Small intestine (tissue), 16 donors: ENCODE measurements around the gene EPAS1. TPM values are rescaled to one million over a fixed set of nuclear protein-coding genes. Genes with fewer than 3 reads are reported as not detected.
A peak's percentile ranks its signal among the peaks of the same experiment; 100 is the strongest.

Experiments
- DNase-seq, 2 donors: peaks; one replicate each; pipeline versions ENCODE4 v3.0.0 to v3.0.0-alpha.2; 2013
- FAIRE-seq: peaks from 2 replicates; lab custom pipeline; 2012; peaks lifted over from hg19 to GRCh38; lab: Jason Lieb, UNC
- H3K27ac ChIP-seq, 3 donors: one replicate each; pipeline ENCODE4 v1.5.1; 2013; ENCODE audit warnings: low read length in 2 of 3, mild to moderate bottlenecking in 2 of 3, control low read depth in 1 of 3, inconsistent platforms in 1 of 3, low read depth in 1 of 3, moderate library complexity in 1 of 3
- H3K27me3 ChIP-seq, 3 donors: one replicate each; pipeline ENCODE4 v1.6.1; 2013; ENCODE audit warnings: low read length in 3 of 3, inconsistent platforms in 1 of 3; ENCODE audit not compliant: control insufficient read depth in 3 of 3, insufficient read depth in 3 of 3
- H3K36me3 ChIP-seq, 3 donors: one replicate each; pipeline ENCODE4 v1.6.1; 2013; ENCODE audit warnings: low read length in 3 of 3, inconsistent platforms in 1 of 3, low read depth in 1 of 3, mild to moderate bottlenecking in 1 of 3, moderate library complexity in 1 of 3; ENCODE audit not compliant: control insufficient read depth in 3 of 3, insufficient read depth in 2 of 3
- H3K4me1 ChIP-seq, 3 donors: one replicate each; pipeline ENCODE4 v1.6.1; 2013; ENCODE audit warnings: low read length in 2 of 3, inconsistent platforms in 1 of 3, low read depth in 1 of 3, mild to moderate bottlenecking in 1 of 3, moderate library complexity in 1 of 3; ENCODE audit not compliant: control insufficient read depth in 3 of 3, insufficient read depth in 2 of 3
- H3K4me3 ChIP-seq, 3 donors: one replicate each; pipeline ENCODE4 v1.5.1; 2013; ENCODE audit warnings: low read length in 3 of 3, control low read depth in 1 of 3, inconsistent platforms in 1 of 3, low read depth in 1 of 3, mild to moderate bottlenecking in 1 of 3, moderate library complexity in 1 of 3
- H3K9me3 ChIP-seq, 2 donors: one replicate each; pipeline ENCODE4 v1.6.1; 2013; ENCODE audit warnings: low read depth in 1 of 2, low read length in 1 of 2; ENCODE audit not compliant: control insufficient read depth in 2 of 2, insufficient read depth in 1 of 2
- WGBS, 3 donors: extraction: QIAGEN DNeasy Blood & Tissue Kit; methylation state at CpG; one replicate each; pipeline ENCODE4 v1.1.7; 2013; 5-methylcytosine and 5-hydroxymethylcytosine counted together
- long read RNA-seq, 10 donors: transcript quantifications; one replicate each; lab custom pipeline, GENCODE V29; 2026
- polyA plus RNA-seq, 4 donors: library from polyadenylated mRNA; stranded (reverse) in 3 of 4; unstranded in 1 of 4; fragments of 200-250 nt in 3 of 4; fragments of 120-200 nt in 1 of 4; gene quantifications; one replicate each; pipeline versions ENCODE4 v1.2.1 to v1.2.3, GENCODE V29; 2013
- donor health status: healthy with polysubstance abuse.
- donor health status: control.
- donor health status: control.
- donor health status: Bipolar disorder and iron deficiency.
- donor health status: healthy.

EPAS1 gene
- polyA plus RNA-seq: 100 to 1,000 TPM in 1 of 4 donors, 10 to 100 TPM in 3; 22.7 to 106 (median 64.1) TPM
- long read RNA-seq, donor 1: 0 reads
- long read RNA-seq, donor 2, partial matches to known transcripts: 0 of 2 reads
- long read RNA-seq, donor 2, other reads (novel, unspliced or antisense): 0 of 2 reads
- long read RNA-seq, donor 3, full-length matches to known transcripts: 1 of 6 reads
- long read RNA-seq, donor 3, partial matches to known transcripts: 5 of 6 reads
- long read RNA-seq, donor 3, other reads (novel, unspliced or antisense): 0 of 6 reads
- long read RNA-seq, donor 4: 0 reads
- long read RNA-seq, donor 5, partial matches to known transcripts: 0 of 1 reads
- long read RNA-seq, donor 5, other reads (novel, unspliced or antisense): 0 of 1 reads
- long read RNA-seq, donor 6, full-length matches to known transcripts: 3 of 9 reads
- long read RNA-seq, donor 6, partial matches to known transcripts: 6 of 9 reads
- long read RNA-seq, donor 6, other reads (novel, unspliced or antisense): 0 of 9 reads
- long read RNA-seq, donor 7: 0 reads
- long read RNA-seq, donor 8: 0 reads
- long read RNA-seq, donor 9, partial matches to known transcripts: 0 of 1 reads
- long read RNA-seq, donor 9, other reads (novel, unspliced or antisense): 0 of 1 reads
- long read RNA-seq, donor 10, full-length matches to known transcripts: 9 of 9 reads
- long read RNA-seq, donor 10, partial matches to known transcripts: 0 of 9 reads
- long read RNA-seq, donor 10, other reads (novel, unspliced or antisense): 0 of 9 reads

DNA sequence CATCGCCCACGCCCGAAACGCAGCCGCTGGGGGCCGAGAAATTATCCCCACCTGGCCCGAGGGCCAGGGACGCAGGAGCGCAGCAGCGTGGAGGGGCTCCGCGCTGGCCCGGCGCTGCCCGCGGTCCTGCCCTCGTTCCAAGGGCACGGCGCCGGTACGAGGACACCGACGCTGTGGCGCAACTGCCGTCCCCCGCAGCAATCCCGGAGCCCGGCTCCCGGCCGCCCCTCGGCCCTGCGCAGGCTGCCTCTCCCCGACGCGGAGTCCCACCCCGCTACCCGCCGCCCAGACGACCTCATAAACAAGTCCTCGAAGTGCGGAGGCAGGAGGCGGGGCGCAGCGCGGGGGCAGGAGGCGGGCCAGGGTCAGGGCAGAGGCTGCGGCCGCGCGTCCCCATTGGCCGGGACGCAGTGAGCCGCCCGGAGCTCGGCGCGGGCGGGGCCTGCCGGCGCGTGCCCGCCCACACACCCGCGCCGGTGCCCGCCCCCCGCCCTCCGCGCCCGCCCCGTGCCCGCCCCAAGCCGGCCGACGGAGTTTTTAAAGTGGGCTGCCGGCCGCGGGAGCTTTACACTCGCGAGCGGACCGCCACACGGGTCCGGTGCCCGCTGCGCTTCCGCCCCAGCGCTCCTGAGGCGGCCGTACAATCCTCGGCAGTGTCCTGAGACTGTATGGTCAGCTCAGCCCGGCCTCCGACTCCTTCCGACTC is at the start of gene EPAS1:
Gene EPAS1 (plus strand): TSS at position 568 of the 706 bp plus-strand sequence. CDS start 505 bp downstream, outside the sequence.
- DNase-seq: peak; percentile 91 to 93
- no peak for FAIRE-seq

DNA sequence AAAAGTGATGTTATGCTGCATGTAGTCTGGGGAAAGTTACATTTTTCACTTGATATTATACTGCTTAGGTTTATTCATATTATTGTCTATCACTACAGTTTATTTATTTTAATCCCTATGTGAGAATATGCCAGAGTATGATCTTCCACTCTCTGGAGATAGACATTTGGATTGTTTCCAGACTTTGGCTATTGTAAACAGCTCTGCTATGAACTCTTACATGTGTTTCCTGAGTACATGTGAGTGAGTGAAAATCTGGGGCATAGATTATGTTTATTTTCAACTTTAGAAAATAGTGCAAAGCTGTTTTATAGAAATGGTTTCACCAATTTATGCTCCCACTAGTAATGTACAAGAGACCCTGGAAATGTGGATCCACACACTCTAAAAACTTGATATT is 49.0 kb upstream of the EPAS1 start:
- H3K4me3 ChIP-seq: no peak overlapping the region
- DNase-seq (no peak), FAIRE-seq (no peak)
- H3K27me3 ChIP-seq: no peaks in the 10 kb centered on the region
- H3K4me1 ChIP-seq: no peaks in the 10 kb centered on the region
- H3K36me3 ChIP-seq: no peaks in the 10 kb centered on the region
- no peaks in the 10 kb centered on the region for H3K9me3 ChIP-seq
- no peak overlapping the region for H3K27ac ChIP-seq

More for the DNA sequence above, at the start of gene EPAS1:
- H3K4me3 ChIP-seq: peak within 1 kb of the TSS; percentile 67 to 88 (median 83)
- peaks cover 0 to 40% (median 10%) of the 10 kb centered on the region in 3 donors for H3K4me1 ChIP-seq
- H3K9me3 ChIP-seq: no peaks in the 10 kb centered on the region
- H3K36me3 ChIP-seq: no peaks in the 10 kb centered on the region
- peak within 1 kb of the TSS; percentile 81 to 96 (median 95) for H3K27ac ChIP-seq
- H3K27me3 ChIP-seq: peaks cover 0 to 53% (median 0%) of the 10 kb centered on the region in 3 donors
- WGBS, 3 donors: 0% methylated on average over 60 to 94 of the region's 94 CpGs

DNA sequence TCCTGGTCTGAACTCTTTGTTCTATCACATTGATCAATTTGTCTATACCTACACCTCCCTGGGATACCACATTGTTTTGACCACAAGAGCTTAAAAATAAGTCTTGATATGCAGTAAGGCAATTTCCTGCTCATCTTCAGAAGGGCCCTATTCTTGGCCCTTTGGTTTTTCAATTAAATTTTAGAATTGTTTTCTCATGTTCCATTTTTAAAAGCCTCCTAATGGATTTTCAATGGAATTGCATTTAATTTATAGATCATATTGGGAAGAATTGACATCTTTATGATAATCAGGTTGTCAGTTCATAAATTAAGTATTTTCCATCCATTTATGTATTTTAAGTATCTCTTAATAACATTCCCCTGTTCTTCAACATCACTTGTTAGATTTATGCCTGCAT is 47.6 kb upstream of the EPAS1 start:
- FAIRE-seq: no peak
- DNase-seq: no peak
- H3K36me3 ChIP-seq: no peaks in the 10 kb centered on the region
- no peaks in the 10 kb centered on the region for H3K27me3 ChIP-seq
- no peak overlapping the region for H3K4me3 ChIP-seq
- no peaks in the 10 kb centered on the region for H3K9me3 ChIP-seq
- no peak overlapping the region for H3K27ac ChIP-seq
- H3K4me1 ChIP-seq: no peaks in the 10 kb centered on the region

DNA sequence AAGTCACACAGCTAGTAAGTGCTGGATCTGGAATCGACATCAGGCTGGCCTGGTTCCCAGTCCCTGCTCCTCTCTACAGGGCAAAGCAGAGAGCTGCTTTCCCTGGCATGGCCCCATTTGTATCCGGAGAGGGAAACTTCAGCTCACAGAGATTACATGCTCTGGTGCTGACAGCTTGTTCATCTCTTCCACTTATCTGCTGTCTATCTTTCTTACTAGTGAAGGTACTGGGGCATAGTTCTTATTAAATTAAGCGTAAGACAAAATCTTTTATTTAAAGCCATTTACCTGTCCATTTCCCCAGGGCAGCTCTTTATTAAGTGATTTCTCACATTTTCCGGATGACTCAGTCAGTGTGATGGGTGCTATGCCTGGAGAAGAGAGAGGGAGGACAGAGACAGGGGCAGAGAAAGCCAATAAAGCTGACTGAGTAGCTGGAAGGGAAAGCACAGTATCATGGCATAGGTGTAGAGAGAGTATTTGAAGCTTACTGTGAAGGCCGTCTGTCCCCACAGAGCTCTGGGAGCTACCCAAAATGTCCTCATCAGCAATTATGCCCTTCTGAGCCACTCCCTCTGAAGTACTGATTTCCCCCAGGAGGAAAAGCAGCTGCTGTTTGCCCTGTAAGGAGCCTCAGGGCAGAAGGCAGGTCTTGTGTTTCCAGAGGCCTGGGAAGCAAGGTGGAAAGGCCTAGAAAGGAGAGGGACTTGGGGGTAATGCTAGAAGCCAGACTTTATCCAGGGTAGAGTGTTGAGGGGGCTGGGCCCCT is 44.1 kb upstream of the EPAS1 start:
- H3K27me3 ChIP-seq: no peaks in the 10 kb centered on the region
- H3K36me3 ChIP-seq: no peaks in the 10 kb centered on the region
- no peak overlapping the region for H3K27ac ChIP-seq
- H3K9me3 ChIP-seq: no peaks in the 10 kb centered on the region
- H3K4me3 ChIP-seq: no peak overlapping the region
- FAIRE-seq (no peak), DNase-seq (no peak)
- WGBS, 3 donors: 70 to 84% (median 83%) methylated on average over 5 of the region's 5 CpGs
- no peaks in the 10 kb centered on the region for H3K4me1 ChIP-seq

DNA sequence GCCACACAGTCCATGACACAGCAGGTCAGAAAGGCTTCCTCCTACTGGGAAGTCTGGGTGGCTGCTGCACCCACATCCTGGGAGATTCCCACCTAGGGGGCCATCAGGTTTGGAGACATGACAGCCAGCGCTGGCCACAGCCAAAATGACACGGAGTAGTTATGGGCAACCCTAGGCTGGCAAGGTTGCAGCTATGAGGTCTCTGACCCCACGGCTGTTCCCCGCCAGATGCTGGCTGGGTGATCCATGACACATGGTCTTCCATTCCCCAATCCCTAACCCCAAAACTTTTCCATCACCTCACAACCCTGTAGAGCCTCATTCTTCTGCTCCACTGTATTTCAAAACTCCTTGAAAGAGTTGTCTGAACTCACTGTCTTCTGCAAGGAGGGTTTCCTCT is 42.7 kb upstream of the EPAS1 start:
- Histone ChIP-seq H3K27me3 (no peaks in the 10 kb centered on the region), H3K9me3 (no peaks in the 10 kb centered on the region), H3K4me1 (no peaks in the 10 kb centered on the region), H3K36me3 (no peaks in the 10 kb centered on the region), H3K27ac (no peak overlapping the region), H3K4me3 (no peak overlapping the region)
- FAIRE-seq (no peak), DNase-seq (no peak)
- WGBS, 3 donors: 69 to 71% (median 69%) methylated on average over 4 of the region's 4 CpGs

DNA sequence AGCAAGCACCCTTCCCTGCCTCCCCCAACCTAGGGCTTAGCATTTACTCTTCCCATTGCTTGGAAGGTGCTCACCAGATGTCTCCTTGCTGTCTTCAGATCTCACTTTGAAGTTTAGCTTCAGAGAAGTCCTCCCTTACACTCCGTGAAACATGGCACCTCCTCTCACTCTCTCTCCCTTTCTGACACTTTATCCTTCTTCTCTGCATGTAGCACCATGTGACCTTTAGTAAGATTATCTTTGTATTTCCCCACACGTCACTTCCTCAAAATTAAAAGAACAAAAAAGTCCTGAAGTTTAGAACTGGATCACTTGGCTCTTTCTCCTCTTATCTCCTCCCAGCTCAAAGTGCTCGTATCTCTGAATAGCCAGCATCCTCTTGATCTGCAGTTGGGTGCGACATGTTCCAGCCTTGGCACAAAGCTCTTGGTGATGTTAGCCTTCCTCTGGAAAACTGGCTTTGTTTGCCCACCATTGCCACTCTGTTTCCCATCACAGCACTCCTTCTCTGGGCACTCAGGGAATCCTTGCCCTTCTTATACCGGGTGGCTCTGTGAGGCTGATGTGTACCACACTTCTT is 40.6 kb upstream of the EPAS1 start:
- H3K4me1 ChIP-seq: no peaks in the 10 kb centered on the region
- H3K4me3 ChIP-seq: no peak overlapping the region
- H3K36me3 ChIP-seq: no peaks in the 10 kb centered on the region
- H3K27ac ChIP-seq: peak overlapping the region in 1 of 3 donors; percentile 78
- H3K27me3 ChIP-seq: no peaks in the 10 kb centered on the region
- no peaks in the 10 kb centered on the region for H3K9me3 ChIP-seq
- DNase-seq (no peak), FAIRE-seq (no peak)
- 52 to 66% (median 60%) methylated on average over 5 of the region's 5 CpGs for WGBS, 3 donors

DNA sequence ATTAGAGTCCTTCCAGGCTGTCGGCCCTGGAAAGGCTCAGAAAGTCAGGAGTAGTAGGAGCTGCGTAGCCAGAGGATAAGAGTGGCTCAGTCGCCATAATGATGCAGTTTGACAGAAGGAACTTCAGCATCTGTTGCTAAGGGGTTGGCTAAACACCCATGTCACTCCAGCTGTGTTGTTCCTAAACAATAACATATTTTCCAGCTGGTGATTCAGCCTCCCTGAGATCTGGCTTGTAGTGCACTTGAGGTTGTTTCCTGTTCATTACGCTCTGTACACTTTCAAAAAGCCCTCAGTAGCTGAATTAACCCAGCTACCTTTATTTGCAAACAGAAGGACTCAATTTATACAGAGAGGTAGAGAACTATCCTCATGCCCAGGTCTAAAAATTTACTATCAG is 39.7 kb upstream of the EPAS1 start:
- no peaks in the 10 kb centered on the region for H3K9me3 ChIP-seq
- H3K4me1 ChIP-seq: no peaks in the 10 kb centered on the region
- FAIRE-seq (no peak), DNase-seq (peak in 1 of 2 donors; percentile 36)
- WGBS, 3 donors: 42 to 66% (median 48%) methylated on average over 4 of the region's 4 CpGs
- no peaks in the 10 kb centered on the region for H3K27me3 ChIP-seq
- peak overlapping the region in 1 of 3 donors; percentile 78 for H3K27ac ChIP-seq
- no peaks in the 10 kb centered on the region for H3K36me3 ChIP-seq
- no peak overlapping the region for H3K4me3 ChIP-seq
